Gastrocnemius medialis (tissue), 4 donors: ENCODE measurements around the gene AFAP1.

ENCODE experiments used
- POLR2A ChIP-seq, 2 donors: fragments of 450-650 bp; IDR thresholded peaks; one replicate each; pipeline ENCODE4 v1.6.1; 2017; ENCODE audit warnings: antibody characterized with exemption in 2 of 2, mild to moderate bottlenecking in 2 of 2, moderate library complexity in 2 of 2
- TF ChIP-seq, protein P1 (sequence below), 5 experiments: fragments of 450-650 bp in 3 of 5; fragments of 200-600 bp in 2 of 5; sonication (generic) in 2 of 5; IDR thresholded peaks in 4 of 5; conservative IDR thresholded peaks in 1 of 5; 1 replicate in 4 of 5; 2 replicates in 1 of 5; pipeline ENCODE4 v1.5.1; 2016 to 2019; ENCODE audit warnings: antibody characterized with exemption in 5 of 5, mild to moderate bottlenecking in 3 of 5, moderate library complexity in 3 of 5

GRCh38 chr4:7904952-7905915, 34.4 kb downstream of the AFAP1 start:
- TF ChIP-seq, protein P1, sequence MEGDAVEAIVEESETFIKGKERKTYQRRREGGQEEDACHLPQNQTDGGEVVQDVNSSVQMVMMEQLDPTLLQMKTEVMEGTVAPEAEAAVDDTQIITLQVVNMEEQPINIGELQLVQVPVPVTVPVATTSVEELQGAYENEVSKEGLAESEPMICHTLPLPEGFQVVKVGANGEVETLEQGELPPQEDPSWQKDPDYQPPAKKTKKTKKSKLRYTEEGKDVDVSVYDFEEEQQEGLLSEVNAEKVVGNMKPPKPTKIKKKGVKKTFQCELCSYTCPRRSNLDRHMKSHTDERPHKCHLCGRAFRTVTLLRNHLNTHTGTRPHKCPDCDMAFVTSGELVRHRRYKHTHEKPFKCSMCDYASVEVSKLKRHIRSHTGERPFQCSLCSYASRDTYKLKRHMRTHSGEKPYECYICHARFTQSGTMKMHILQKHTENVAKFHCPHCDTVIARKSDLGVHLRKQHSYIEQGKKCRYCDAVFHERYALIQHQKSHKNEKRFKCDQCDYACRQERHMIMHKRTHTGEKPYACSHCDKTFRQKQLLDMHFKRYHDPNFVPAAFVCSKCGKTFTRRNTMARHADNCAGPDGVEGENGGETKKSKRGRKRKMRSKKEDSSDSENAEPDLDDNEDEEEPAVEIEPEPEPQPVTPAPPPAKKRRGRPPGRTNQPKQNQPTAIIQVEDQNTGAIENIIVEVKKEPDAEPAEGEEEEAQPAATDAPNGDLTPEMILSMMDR (IDR thresholded peaks at IDR 0.05 in 4 of 5, conservative IDR thresholded peaks at IDR 0.05 in 1 of 5), result no peak
- no peak for TF ChIP-seq POLR2A (IDR thresholded peaks at IDR 0.05)
